H9 (cell line): Measurements from ENCODE around the gene OR6K3. TPM values are rescaled to one million over a fixed set of nuclear protein-coding genes. Genes with fewer than 3 reads are reported as not detected.
"Not testable (repeated sequence)": the region's sequence is repeated elsewhere in the genome, so short reads cannot be mapped to it uniquely, and the experiment has no call there.

ENCODE experiments used
- DNase-seq: peaks from one replicate; pipeline ENCODE4 v3.0.0-alpha.2; 2017
- H2AFZ ChIP-seq: one replicate; pipeline ENCODE4 v1.6.1; 2013; ENCODE audit warnings: mild to moderate bottlenecking, low read length, control low read depth, moderate library complexity
- H2AK5ac ChIP-seq: 2 replicates; pipeline ENCODE4 v1.6.1; 2013; ENCODE audit warnings: low read length, control low read depth, mixed read lengths; ENCODE audit not compliant: insufficient read length
- H2BK120ac ChIP-seq: one replicate; pipeline ENCODE4 v1.6.1; 2013; ENCODE audit warnings: low read depth, mild to moderate bottlenecking, low read length, control low read depth, inconsistent platforms; ENCODE audit not compliant: poor library complexity, severe bottlenecking
- H2BK12ac ChIP-seq: 2 replicates; pipeline ENCODE4 v1.6.1; 2013; ENCODE audit warnings: low read length, control low read depth, mixed read lengths, low read depth; ENCODE audit not compliant: insufficient read length
- H2BK15ac ChIP-seq: 2 replicates; pipeline ENCODE4 v1.6.1; 2013; ENCODE audit warnings: low read depth, low read length, control low read depth
- H2BK20ac ChIP-seq: one replicate; pipeline ENCODE4 v1.6.1; 2013; ENCODE audit warnings: low read depth, mild to moderate bottlenecking, low read length, control low read depth, inconsistent platforms; ENCODE audit not compliant: poor library complexity, severe bottlenecking
- H2BK5ac ChIP-seq: 2 replicates; pipeline ENCODE4 v1.6.1; 2013; ENCODE audit warnings: low read length, control low read depth, mixed read lengths; ENCODE audit not compliant: insufficient read length
- H3K14ac ChIP-seq: 2 replicates; pipeline ENCODE4 v1.6.1; 2013; ENCODE audit warnings: low read length, control low read depth; ENCODE audit not compliant: insufficient read depth
- H3K18ac ChIP-seq: 2 replicates; pipeline ENCODE4 v1.6.1; 2013; ENCODE audit warnings: low read depth, mild to moderate bottlenecking, mixed read lengths, low read length, control low read depth; ENCODE audit not compliant: insufficient read length
- H3K23ac ChIP-seq: 2 replicates; pipeline ENCODE4 v1.6.1; 2013; ENCODE audit warnings: low read length, control low read depth, mixed read lengths, low read depth; ENCODE audit not compliant: insufficient read length
- H3K23me2 ChIP-seq: 2 replicates; pipeline ENCODE4 v1.6.1; 2013; ENCODE audit warnings: low read depth, mild to moderate bottlenecking, mixed read lengths, low read length, control low read depth; ENCODE audit not compliant: insufficient read length, poor library complexity, severe bottlenecking
- H3K27ac ChIP-seq: 2 replicates; pipeline ENCODE4 v1.5.1; 2013; ENCODE audit warnings: low read length, control low read depth, mixed read lengths, low read depth; ENCODE audit not compliant: insufficient read length
- H3K27me3 ChIP-seq: 2 replicates; pipeline ENCODE4 v1.6.1; 2013; ENCODE audit warnings: low read length, control low read depth, inconsistent platforms; ENCODE audit not compliant: insufficient read depth
- H3K4ac ChIP-seq: 2 replicates; pipeline ENCODE4 v1.6.1; 2013; ENCODE audit warnings: low read depth, mild to moderate bottlenecking, control low read depth, inconsistent platforms, low read length, moderate library complexity
- H3K4me1 ChIP-seq: 2 replicates; pipeline ENCODE4 v1.6.1; 2013; ENCODE audit warnings: low read length, control low read depth, inconsistent platforms; ENCODE audit not compliant: insufficient read depth
- H3K4me2 ChIP-seq: 2 replicates; pipeline ENCODE4 v1.6.1; 2013; ENCODE audit warnings: low read length, control low read depth, mixed read lengths; ENCODE audit not compliant: insufficient read length, insufficient read depth
- H3K56ac ChIP-seq: 2 replicates; pipeline ENCODE4 v1.6.1; 2013; ENCODE audit warnings: low read depth, mild to moderate bottlenecking, mixed read lengths, low read length, control low read depth; ENCODE audit not compliant: insufficient read length
- H3K79me1 ChIP-seq: 2 replicates; pipeline ENCODE4 v1.6.1; 2013; ENCODE audit warnings: low read depth, mild to moderate bottlenecking, moderate library complexity, low read length, control low read depth, inconsistent platforms; ENCODE audit not compliant: insufficient read depth, poor library complexity, severe bottlenecking
- H3K79me2 ChIP-seq: 2 replicates; pipeline ENCODE4 v1.6.1; 2013; ENCODE audit warnings: low read length, control low read depth, inconsistent platforms; ENCODE audit not compliant: insufficient read depth
- H3K9ac ChIP-seq: 2 replicates; pipeline ENCODE4 v1.6.1; 2013; ENCODE audit warnings: low read length, control low read depth, mixed read lengths; ENCODE audit not compliant: insufficient read length; ENCODE audit errors: extremely low read depth
- H3K9me3 ChIP-seq: one replicate; pipeline ENCODE4 v1.6.1; 2013; ENCODE audit warnings: low read depth, low read length, inconsistent platforms; ENCODE audit not compliant: control insufficient read depth
- H3T11ph ChIP-seq: one replicate; pipeline ENCODE4 v1.6.1; 2013; ENCODE audit warnings: mild to moderate bottlenecking, low read length, control low read depth, inconsistent platforms
- H4K20me1 ChIP-seq: one replicate; pipeline ENCODE4 v1.6.1; 2013; ENCODE audit not compliant: control insufficient read depth, insufficient read length, insufficient read depth
- H4K5ac ChIP-seq: 2 replicates; pipeline ENCODE4 v1.6.1; 2013; ENCODE audit warnings: low read depth, mild to moderate bottlenecking, mixed read lengths, low read length, control low read depth; ENCODE audit not compliant: insufficient read length
- H4K8ac ChIP-seq: replicated peaks from 2 replicates; pipeline ENCODE4 v1.6.1; 2013; ENCODE audit warnings: low read length, control low read depth, mixed read lengths, low read depth; ENCODE audit not compliant: insufficient read length
- H4K91ac ChIP-seq: 2 replicates; pipeline ENCODE4 v1.6.1; 2013; ENCODE audit warnings: low read depth, mild to moderate bottlenecking, moderate library complexity, mixed read lengths, low read length, control low read depth; ENCODE audit not compliant: insufficient read length
- H3K27ac Mint-ChIP-seq, 3 experiments: 2 replicates in 2 of 3; 3 replicates in 1 of 3; pipeline ENCODE4 v1.8.0; 2020 to 2021; ENCODE audit warnings: mixed read lengths in 3 of 3, mild to moderate bottlenecking in 1 of 3, moderate library complexity in 1 of 3
- H3K27me3 Mint-ChIP-seq: 2 replicates; pipeline ENCODE4 v1.8.0; 2021; ENCODE audit warnings: low read depth, mild to moderate bottlenecking, moderate library complexity, mixed read lengths
- H3K36me3 Mint-ChIP-seq, 3 experiments: 2 replicates in 2 of 3; 3 replicates in 1 of 3; pipeline ENCODE4 v1.8.0; 2020 to 2021; ENCODE audit warnings: low read depth in 3 of 3, mixed read lengths in 3 of 3; ENCODE audit not compliant: insufficient read depth in 1 of 3
- H3K4me1 Mint-ChIP-seq, 2 experiments: 2 replicates each; pipeline ENCODE4 v1.8.0; 2020; ENCODE audit warnings: mixed read lengths in 2 of 2
- H3K4me3 Mint-ChIP-seq, 2 experiments: 2 replicates in 1 of 2; 3 replicates in 1 of 2; pipeline ENCODE4 v1.8.0; 2020 to 2021; ENCODE audit warnings: mild to moderate bottlenecking in 2 of 2, mixed read lengths in 2 of 2, moderate library complexity in 1 of 2
- H3K9me3 Mint-ChIP-seq, 2 experiments: 2 replicates in 1 of 2; 3 replicates in 1 of 2; pipeline ENCODE4 v1.8.0; 2020; ENCODE audit warnings: mild to moderate bottlenecking in 2 of 2, mixed read lengths in 2 of 2, moderate library complexity in 1 of 2
- CTCF ChIP-seq: fragments of 200-600 bp; sonication (generic); conservative IDR thresholded peaks from 3 replicates; pipeline ENCODE4 v1.8.0; 2021; ENCODE audit warnings: antibody characterized with exemption, mild to moderate bottlenecking
- WGBS: extraction: QIAGEN DNeasy Blood & Tissue Kit; methylation state at CpG from one replicate; pipeline ENCODE4 v1.1.7; 2013; ENCODE audit warnings: missing lambda C conversion rate, low lambda C conversion rate, mixed read lengths; ENCODE audit not compliant: insufficient read length; ENCODE audit errors: extremely low coverage; 5-methylcytosine and 5-hydroxymethylcytosine counted together
- total RNA-seq: library from RNA; stranded (reverse); gene quantifications from 2 replicates; pipeline ENCODE4 v1.2.1, GENCODE V29; 2021

The OR6K3 gene
- total RNA-seq, 1 experiment from 2014 or later = not detected

GRCh38 chr1:158689110-158689509 is 31.4 kb downstream of the OR6K3 start:
- Histone ChIP-seq H3K23ac (no peak overlapping the region), H2BK12ac (no peak overlapping the region), H2BK15ac (no peak overlapping the region), H3K79me1 (no peaks in the 10 kb centered on the region), H3K27me3 (no peaks in the 10 kb centered on the region), H3K9me3 (no peaks in the 10 kb centered on the region), H4K91ac (no peak overlapping the region), H3K4ac (no peak overlapping the region), H2AFZ (no peak overlapping the region), H3T11ph (no peak overlapping the region), H2BK120ac (no peak overlapping the region), H2BK20ac (no peak overlapping the region), H3K56ac (no peak overlapping the region), H4K20me1 (no peaks in the 10 kb centered on the region), H3K79me2 (no peaks in the 10 kb centered on the region), H3K27ac (no peak overlapping the region), H4K5ac (no peak overlapping the region), H2BK5ac (no peak overlapping the region), H4K8ac (no peak overlapping the region), H3K14ac (no peak overlapping the region), H3K23me2 (no peaks in the 10 kb centered on the region), H3K4me2 (no peak overlapping the region), H3K4me1 (no peaks in the 10 kb centered on the region), H2AK5ac (no peak overlapping the region), H3K18ac (no peak overlapping the region), H3K9ac (no peak overlapping the region)
- TF ChIP-seq CTCF = no peak
- H3K4me1 Mint-ChIP-seq = no peaks in the 10 kb centered on the region
- H3K27ac Mint-ChIP-seq = no peak overlapping the region
- no peaks in the 10 kb centered on the region for H3K36me3 Mint-ChIP-seq
- H3K9me3 Mint-ChIP-seq = no peaks in the 10 kb centered on the region; a peak in 1 of 5 replicates
- no peak for DNase-seq
- H3K27me3 Mint-ChIP-seq = no peaks in the 10 kb centered on the region; the same call in 1 of the 2 replicates
- WGBS = no CpG with 5 or more reads among the region's 1 CpG
- H3K4me3 Mint-ChIP-seq = no peak overlapping the region

- not testable (repeated sequence) for DNase-seq, H3K9me3 Mint-ChIP-seq
Observed at GRCh38 chr1:158688343-158688742, 32.2 kb downstream of the OR6K3 start.

More at GRCh38 chr1:158688343-158688742, 32.2 kb downstream of the OR6K3 start:
- H3K4me1 ChIP-seq, H3K23me2 ChIP-seq, H3K9me3 ChIP-seq, H3K14ac ChIP-seq, H4K91ac ChIP-seq, H3K27me3 ChIP-seq, H3K4me1 Mint-ChIP-seq, H3T11ph ChIP-seq, H2BK20ac ChIP-seq, H2BK5ac ChIP-seq, H2AFZ ChIP-seq, H4K8ac ChIP-seq, H3K18ac ChIP-seq, H2BK12ac ChIP-seq, H3K27ac Mint-ChIP-seq, H3K36me3 Mint-ChIP-seq, H3K4ac ChIP-seq, H3K79me2 ChIP-seq, H2BK120ac ChIP-seq, H3K27ac ChIP-seq, H3K23ac ChIP-seq, H4K5ac ChIP-seq, H3K4me3 Mint-ChIP-seq, H3K9ac ChIP-seq, H2BK15ac ChIP-seq, H3K56ac ChIP-seq, H3K27me3 Mint-ChIP-seq, H3K79me1 ChIP-seq, H2AK5ac ChIP-seq, H4K20me1 ChIP-seq, H3K4me2 ChIP-seq: not testable (repeated sequence)
- WGBS = no CpG with 5 or more reads among the region's 1 CpG
